Mesendoderm (in vitro differentiated cells): Measurements from ENCODE around the gene TDO2.

Experiments
- DNase-seq: peaks from one replicate; pipeline ENCODE4 v3.0.0; 2013
- H2AK5ac ChIP-seq: 2 replicates; pipeline ENCODE4 v1.6.1; 2013; ENCODE audit warnings: low read length, inconsistent platforms
- H2BK120ac ChIP-seq: 2 replicates; pipeline ENCODE4 v1.6.1; 2013; ENCODE audit warnings: low read depth, mild to moderate bottlenecking, low read length, moderate library complexity, mixed read lengths
- H2BK15ac ChIP-seq: replicated peaks from 2 replicates; pipeline ENCODE4 v1.6.1; 2013; ENCODE audit warnings: low read depth, mild to moderate bottlenecking, moderate library complexity
- H2BK5ac ChIP-seq: 2 replicates; pipeline ENCODE4 v1.6.1; 2013; ENCODE audit warnings: low read length, inconsistent platforms
- H3K18ac ChIP-seq: 2 replicates; pipeline ENCODE4 v1.6.1; 2013; ENCODE audit warnings: mild to moderate bottlenecking, low read length, mixed read lengths
- H3K23ac ChIP-seq: one replicate; pipeline ENCODE4 v1.6.1; 2013; ENCODE audit warnings: low read length
- H3K27ac ChIP-seq: 2 replicates; pipeline ENCODE4 v1.5.1; 2013; ENCODE audit warnings: low read depth, mild to moderate bottlenecking, inconsistent platforms, low read length, moderate library complexity
- H3K27me3 ChIP-seq: 2 replicates; pipeline ENCODE4 v1.6.1; 2013; ENCODE audit warnings: low read length, control low read depth, mild to moderate bottlenecking, inconsistent platforms; ENCODE audit not compliant: insufficient read depth, poor library complexity
- H3K36me3 ChIP-seq: 2 replicates; pipeline ENCODE4 v1.6.1; 2013; ENCODE audit warnings: low read length, inconsistent platforms; ENCODE audit not compliant: control insufficient read depth, insufficient read depth
- H3K4ac ChIP-seq: one replicate; pipeline ENCODE4 v1.6.1; 2013; ENCODE audit warnings: low read depth, mild to moderate bottlenecking, low read length, moderate library complexity
- H3K4me1 ChIP-seq: 2 replicates; pipeline ENCODE4 v1.6.1; 2013; ENCODE audit warnings: low read depth, low read length, inconsistent platforms; ENCODE audit not compliant: control insufficient read depth
- H3K4me2 ChIP-seq: 2 replicates; pipeline ENCODE4 v1.6.1; 2013; ENCODE audit warnings: low read length
- H3K4me3 ChIP-seq: 2 replicates; pipeline ENCODE4 v1.5.1; 2013; ENCODE audit warnings: mild to moderate bottlenecking, low read length
- H3K56ac ChIP-seq: one replicate; pipeline ENCODE4 v1.6.1; 2013; ENCODE audit warnings: low read length
- H3K79me1 ChIP-seq: 2 replicates; pipeline ENCODE4 v1.6.1; 2013; ENCODE audit warnings: low read length, inconsistent platforms
- H3K79me2 ChIP-seq: 2 replicates; pipeline ENCODE4 v1.6.1; 2013; ENCODE audit warnings: mild to moderate bottlenecking, low read length; ENCODE audit not compliant: control insufficient read depth, insufficient read depth
- H3K9ac ChIP-seq: 2 replicates; pipeline ENCODE4 v1.6.1; 2013; ENCODE audit warnings: low read length, inconsistent platforms
- H4K5ac ChIP-seq: one replicate; pipeline ENCODE4 v1.6.1; 2013; ENCODE audit warnings: low read length
- H4K8ac ChIP-seq: one replicate; pipeline ENCODE4 v1.6.1; 2013; ENCODE audit warnings: low read depth, mild to moderate bottlenecking, control low read depth, low read length, moderate library complexity
- WGBS: extraction: QIAGEN DNeasy Blood & Tissue Kit; methylation state at CpG from one replicate; pipeline ENCODE4 v1.1.7; 2013; ENCODE audit warnings: low lambda C conversion rate, missing lambda C conversion rate; ENCODE audit not compliant: insufficient coverage; ENCODE audit errors: extremely low coverage; 5-methylcytosine and 5-hydroxymethylcytosine counted together

TDO2 gene

DNA sequence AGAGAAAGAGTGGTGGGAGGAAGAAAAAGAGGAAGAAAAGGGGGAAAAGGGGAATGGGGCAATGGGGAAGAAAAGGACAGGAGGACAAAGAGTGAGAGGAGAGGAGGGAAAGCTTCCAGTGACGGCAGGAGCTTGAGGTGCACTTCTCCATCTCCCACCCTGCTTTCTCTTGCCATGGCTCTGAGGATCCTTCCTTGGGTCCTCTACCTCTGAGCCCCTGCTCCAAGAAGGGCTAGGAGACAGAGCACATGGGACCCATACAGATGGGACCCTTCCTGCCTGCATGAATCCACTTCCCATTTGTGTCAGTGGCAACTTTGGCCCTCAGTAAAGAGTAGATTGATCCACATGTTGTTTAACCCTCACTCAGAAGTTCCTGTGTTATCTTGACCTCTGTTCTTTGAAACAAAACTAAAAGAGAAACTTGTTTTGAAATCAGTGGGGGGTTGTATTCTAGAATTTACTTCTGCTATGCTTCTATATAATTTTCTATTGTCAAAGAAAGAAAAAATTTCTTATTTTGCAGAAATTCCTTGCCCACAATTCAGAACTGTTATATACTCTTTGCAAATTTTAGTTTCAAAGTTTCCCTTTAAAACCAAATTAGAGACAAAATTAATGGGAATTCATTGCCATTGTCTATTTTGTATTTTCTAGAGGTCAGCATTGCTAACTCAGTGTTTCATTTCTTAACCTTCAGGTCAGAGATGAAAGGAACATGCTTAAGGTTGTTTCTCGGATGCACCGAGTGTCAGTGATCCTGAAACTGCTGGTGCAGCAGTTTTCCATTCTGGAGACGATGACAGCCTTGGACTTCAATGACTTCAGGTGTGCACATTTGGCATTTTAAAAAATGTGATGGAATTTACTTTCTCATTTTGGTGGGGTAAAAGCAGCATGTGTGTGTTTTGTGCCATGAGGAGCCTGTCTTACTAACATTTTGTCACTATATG is 5.0 kb downstream of the TDO2 start:
- Histone ChIP-seq H4K5ac (no peak overlapping the region), H4K8ac (no peak overlapping the region), H3K27me3 (no peaks in the 10 kb centered on the region), H3K27ac (no peak overlapping the region), H2BK15ac (no peak overlapping the region), H3K56ac (no peak overlapping the region), H3K4ac (no peak overlapping the region), H3K36me3 (no peaks in the 10 kb centered on the region), H2AK5ac (no peak overlapping the region), H3K79me2 (no peaks in the 10 kb centered on the region), H2BK5ac (no peak overlapping the region), H2BK120ac (no peak overlapping the region), H3K4me3 (no peak overlapping the region), H3K18ac (no peak overlapping the region), H3K4me2 (no peak overlapping the region), H3K9ac (no peak overlapping the region), H3K4me1 (no peaks in the 10 kb centered on the region), H3K23ac (no peak overlapping the region), H3K79me1 (no peaks in the 10 kb centered on the region)
- WGBS: no CpG with 5 or more reads among the region's 4 CpGs
- DNase-seq: no peak

DNA sequence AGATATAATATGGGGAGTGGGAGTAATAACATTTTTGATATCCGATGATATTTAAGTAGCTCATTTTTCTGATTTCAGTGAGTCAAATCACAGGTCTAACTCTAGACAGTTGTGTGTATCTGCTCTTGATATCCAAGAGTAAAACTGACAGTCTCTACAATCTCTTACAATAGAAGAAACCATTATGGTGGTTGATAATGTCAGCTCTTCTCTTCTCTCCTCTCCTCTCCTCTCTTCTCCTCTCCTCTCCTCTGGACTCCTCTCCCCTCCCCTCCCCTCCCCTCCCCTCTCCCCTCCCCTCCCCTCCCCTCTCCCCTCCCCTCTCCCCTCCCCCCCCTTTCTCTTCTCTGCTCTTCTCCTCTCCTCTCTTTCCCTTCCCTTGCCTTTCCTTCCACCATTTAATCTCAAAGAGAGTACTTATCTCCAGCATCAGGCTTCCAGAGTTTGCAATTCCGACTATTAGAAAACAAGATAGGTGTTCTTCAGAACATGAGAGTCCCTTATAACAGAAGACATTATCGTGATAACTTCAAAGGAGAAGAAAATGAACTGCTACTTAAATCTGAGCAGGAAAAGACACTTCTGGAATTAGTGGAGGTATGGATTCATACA is 6.2 kb downstream of the TDO2 start:
- no peaks in the 10 kb centered on the region for H3K79me2 ChIP-seq
- H4K5ac ChIP-seq: no peak overlapping the region
- H2BK5ac ChIP-seq: no peak overlapping the region
- no peak overlapping the region for H3K4ac ChIP-seq
- H3K9ac ChIP-seq: no peak overlapping the region
- H3K56ac ChIP-seq: no peak overlapping the region
- H3K18ac ChIP-seq: no peak overlapping the region
- no peaks in the 10 kb centered on the region for H3K27me3 ChIP-seq
- no peak for DNase-seq
- no peak overlapping the region for H3K4me2 ChIP-seq
- H3K36me3 ChIP-seq: no peaks in the 10 kb centered on the region
- no peak overlapping the region for H4K8ac ChIP-seq
- H2AK5ac ChIP-seq: no peak overlapping the region
- no peak overlapping the region for H3K27ac ChIP-seq
- H3K23ac ChIP-seq: no peak overlapping the region
- no peaks in the 10 kb centered on the region for H3K4me1 ChIP-seq
- H2BK120ac ChIP-seq: no peak overlapping the region
- H3K79me1 ChIP-seq: no peaks in the 10 kb centered on the region
- no CpG with 5 or more reads among the region's 3 CpGs for WGBS
- no peak overlapping the region for H2BK15ac ChIP-seq
- H3K4me3 ChIP-seq: no peak overlapping the region

DNA sequence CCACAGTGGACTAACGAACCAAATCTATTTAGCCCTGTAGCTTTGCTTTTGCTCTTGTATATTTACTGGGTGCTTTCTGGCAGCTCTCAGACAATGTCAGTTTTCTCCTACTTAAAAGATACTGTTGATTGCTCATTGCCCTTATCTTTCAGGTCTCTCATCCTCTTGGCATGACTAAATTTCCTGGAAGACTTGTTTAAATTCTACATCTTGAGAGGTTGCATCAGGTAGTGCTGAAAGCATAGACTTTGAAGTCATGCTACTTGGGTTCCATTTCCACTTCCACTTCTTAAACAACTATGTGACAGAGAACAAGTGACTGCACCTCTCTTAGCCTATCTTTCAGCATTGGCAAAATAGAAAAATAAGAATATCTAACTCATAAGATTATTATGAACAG is 8.4 kb downstream of the TDO2 start:
- Histone ChIP-seq H3K4ac (no peak overlapping the region), H3K27me3 (no peaks in the 10 kb centered on the region), H3K56ac (no peak overlapping the region), H3K79me2 (no peaks in the 10 kb centered on the region), H3K4me1 (no peaks in the 10 kb centered on the region), H3K27ac (no peak overlapping the region), H3K36me3 (no peaks in the 10 kb centered on the region), H3K79me1 (no peaks in the 10 kb centered on the region), H3K9ac (no peak overlapping the region), H4K5ac (no peak overlapping the region), H2BK5ac (no peak overlapping the region), H2BK15ac (no peak overlapping the region), H3K4me2 (no peak overlapping the region), H2AK5ac (no peak overlapping the region), H3K4me3 (no peak overlapping the region), H2BK120ac (no peak overlapping the region), H4K8ac (no peak overlapping the region), H3K23ac (no peak overlapping the region), H3K18ac (no peak overlapping the region)
- no CpG with 5 or more reads among the region's 1 CpG for WGBS
- DNase-seq: peak; percentile 29

DNA sequence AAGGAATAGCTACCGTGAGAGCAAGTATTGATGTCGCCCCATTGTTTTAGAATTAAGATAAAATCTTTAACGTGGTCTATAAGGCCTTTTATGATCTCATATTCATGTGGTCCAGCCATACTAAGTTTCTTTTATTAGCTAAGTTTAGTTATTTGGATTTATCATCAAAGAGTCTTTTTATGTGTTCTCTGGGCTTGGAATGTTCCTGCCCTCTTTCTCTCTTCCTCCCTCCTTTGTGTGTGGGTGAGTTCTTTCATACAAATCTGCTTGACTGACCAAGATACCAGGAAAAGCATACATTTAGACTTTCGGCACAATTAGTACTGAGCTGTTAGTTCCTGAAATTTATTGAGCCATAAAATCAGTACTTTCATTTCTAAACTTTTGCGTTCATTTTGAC is 11.3 kb downstream of the TDO2 start:
- H4K8ac ChIP-seq: no peak overlapping the region
- no peak overlapping the region for H3K27ac ChIP-seq
- no peaks in the 10 kb centered on the region for H3K27me3 ChIP-seq
- H3K4me2 ChIP-seq: no peak overlapping the region
- H3K79me2 ChIP-seq: no peaks in the 10 kb centered on the region
- H3K9ac ChIP-seq: no peak overlapping the region
- H3K36me3 ChIP-seq: no peaks in the 10 kb centered on the region
- no peak overlapping the region for H2BK5ac ChIP-seq
- WGBS: no CpG with 5 or more reads among the region's 5 CpGs
- no peak overlapping the region for H3K4me3 ChIP-seq
- no peak overlapping the region for H3K18ac ChIP-seq
- H3K4me1 ChIP-seq: no peaks in the 10 kb centered on the region
- H2AK5ac ChIP-seq: no peak overlapping the region
- no peak overlapping the region for H2BK15ac ChIP-seq
- no peak overlapping the region for H3K4ac ChIP-seq
- no peak overlapping the region for H2BK120ac ChIP-seq
- no peak overlapping the region for H3K23ac ChIP-seq
- H3K79me1 ChIP-seq: no peaks in the 10 kb centered on the region
- H4K5ac ChIP-seq: no peak overlapping the region
- no peak overlapping the region for H3K56ac ChIP-seq
- DNase-seq: no peak

DNA sequence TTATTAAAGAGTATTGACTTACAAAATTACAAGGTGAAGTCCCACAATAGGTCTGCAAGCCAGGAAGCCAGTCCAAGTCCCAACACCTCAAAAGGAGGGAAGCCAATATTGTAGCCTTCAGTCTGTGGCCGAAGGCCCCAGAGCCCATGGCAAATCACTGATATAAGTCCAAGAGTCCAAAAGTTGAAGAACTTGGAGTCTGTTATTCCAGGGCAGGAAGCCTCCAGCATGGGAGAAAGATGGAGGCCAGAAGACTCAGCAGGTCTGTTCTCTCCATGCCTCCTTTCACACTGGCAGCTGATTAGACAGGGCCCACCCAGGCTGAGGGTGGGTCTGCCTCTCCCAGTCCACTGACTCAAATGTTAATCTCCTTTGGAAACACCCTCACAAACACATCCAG is 18.1 kb downstream of the TDO2 start:
- Histone ChIP-seq H3K4me3 (no peak overlapping the region), H2BK5ac (no peak overlapping the region), H4K5ac (no peak overlapping the region), H3K4ac (no peak overlapping the region), H3K79me2 (no peaks in the 10 kb centered on the region), H3K4me2 (no peak overlapping the region), H3K36me3 (no peaks in the 10 kb centered on the region), H3K9ac (no peak overlapping the region), H3K56ac (no peak overlapping the region), H2BK15ac (no peak overlapping the region), H3K4me1 (no peaks in the 10 kb centered on the region), H3K27ac (no peak overlapping the region), H3K27me3 (no peaks in the 10 kb centered on the region), H3K79me1 (no peaks in the 10 kb centered on the region), H3K18ac (no peak overlapping the region), H2AK5ac (no peak overlapping the region), H3K23ac (no peak overlapping the region), H2BK120ac (no peak overlapping the region), H4K8ac (no peak overlapping the region)
- no CpG with 5 or more reads among the region's 1 CpG for WGBS
- no peak for DNase-seq
